NK-92 (cell line): ENCODE measurements around the gene MYOM1.

ENCODE experiments used
- DNase-seq: peaks from one replicate; lab custom pipeline; 2025; ENCODE audit not compliant: unreplicated experiment; lab: John Stamatoyannopoulos, UW

MYOM1 gene

DNA sequence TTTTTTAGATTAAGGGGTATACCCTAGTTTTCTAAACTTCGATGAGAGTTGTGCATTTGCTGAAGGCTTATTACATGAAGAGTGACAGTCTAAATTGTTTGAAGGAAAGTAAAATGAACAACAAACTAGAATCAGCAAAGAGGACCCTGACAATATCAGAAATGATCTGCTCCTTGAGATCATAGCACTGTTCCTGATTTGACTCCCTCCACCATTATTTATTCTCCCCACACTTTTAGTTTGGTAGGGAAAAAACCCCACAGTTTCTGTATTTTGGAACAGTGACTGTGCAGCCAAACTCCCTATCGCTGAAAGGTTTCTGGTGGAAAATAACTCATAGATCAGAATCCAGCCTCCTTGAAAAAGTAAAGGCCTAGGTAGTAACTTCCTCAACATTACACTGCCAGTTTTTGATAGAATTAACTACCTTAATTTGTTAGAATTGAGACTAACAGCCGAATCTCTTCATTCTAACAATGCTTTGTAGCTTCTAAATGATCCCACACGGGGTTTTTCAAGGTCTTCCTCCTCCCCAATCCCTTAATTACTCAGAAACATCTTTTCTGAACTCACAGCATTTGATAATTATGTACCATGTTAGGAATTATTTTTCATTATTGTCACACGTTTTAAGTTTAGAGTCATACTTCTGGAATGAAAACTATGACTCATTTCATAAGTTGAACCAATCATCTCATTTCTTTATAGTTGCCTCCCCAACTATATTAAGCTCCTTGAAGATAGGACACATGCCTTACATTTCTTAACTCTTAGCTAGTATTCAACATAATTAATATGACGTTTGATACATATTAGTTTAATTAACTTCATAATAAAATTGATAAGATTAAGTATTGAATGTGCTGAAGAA, 30.7 kb upstream of the MYOM1 start:
- no peak for DNase-seq

DNA sequence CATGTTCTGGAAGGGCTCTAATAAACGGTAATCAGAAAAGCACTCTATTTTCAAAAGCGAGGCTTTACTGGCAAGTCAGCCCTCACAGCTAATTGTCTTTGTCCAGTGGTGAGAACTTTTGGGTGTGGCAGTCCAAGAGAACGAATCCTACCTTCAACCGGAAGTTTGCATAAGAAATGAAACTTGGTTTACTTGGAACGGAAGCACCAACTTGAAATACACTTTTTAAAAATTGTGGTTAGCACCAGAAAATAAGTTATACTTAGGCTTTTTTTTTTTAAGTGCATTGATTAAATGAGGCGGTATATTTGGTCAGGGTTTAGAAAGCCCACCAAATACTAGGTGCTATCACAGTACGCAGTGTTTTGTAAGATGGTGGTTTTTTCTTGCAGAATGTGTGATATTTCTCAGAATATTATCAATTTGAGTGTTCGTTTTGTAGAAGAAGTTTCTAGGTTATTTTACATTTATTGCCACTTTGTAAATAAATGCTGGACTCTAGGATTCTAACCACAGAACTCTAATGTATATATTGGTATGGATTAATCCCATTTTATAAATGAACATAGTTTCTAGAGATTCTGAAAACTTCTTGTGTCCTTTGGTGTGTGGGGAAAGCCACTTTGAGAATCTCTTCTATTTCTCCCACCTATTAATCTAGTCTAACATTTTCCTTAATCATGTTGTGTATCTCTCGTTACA, 29.0 kb upstream of the MYOM1 start:
- DNase-seq, result no peak

DNA sequence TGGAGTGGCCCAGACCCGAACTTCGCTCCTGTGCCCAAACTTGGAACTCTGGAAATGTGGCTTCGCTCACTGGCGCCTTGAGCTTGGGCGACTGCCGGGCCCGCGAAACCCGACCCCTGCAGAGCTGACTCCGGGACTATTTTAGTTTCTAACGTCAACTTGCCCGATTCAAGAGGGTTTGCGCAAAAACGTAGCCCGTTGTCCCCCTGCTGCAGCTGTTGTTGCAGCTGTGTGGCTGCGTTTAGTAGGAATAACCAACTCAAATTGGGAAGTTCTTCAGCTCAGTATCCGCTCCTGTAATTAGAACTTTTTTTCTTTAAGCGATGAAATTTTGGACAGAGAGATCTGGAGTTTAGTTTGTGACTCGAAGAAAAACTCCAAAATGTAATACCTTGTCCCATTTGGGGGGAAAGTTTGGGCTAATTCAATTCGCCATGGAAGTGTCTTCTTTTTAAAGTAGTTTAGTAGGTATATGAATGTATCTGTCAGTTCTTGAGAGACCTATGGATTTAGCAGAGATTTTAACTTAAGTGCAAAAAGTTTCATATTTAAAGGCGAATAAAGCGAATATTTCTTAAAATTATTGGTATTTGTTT, 28.4 kb upstream of the MYOM1 start:
- no peak for DNase-seq

GRCh38 chr18:3247240-3248061, 27.7 kb upstream of the MYOM1 start, which contains the start of gene MYL12A:
Gene MYL12A (plus strand): TSS chr18:3247801. CDS start chr18:3253248, 5,447 bp downstream.
- peak; percentile 31 for DNase-seq

GRCh38 chr18:3246635-3247239, 27.0 kb upstream of the MYOM1 start:
- DNase-seq, result no peak

- DNase-seq, result no peak
Measured at GRCh38 chr18:3245853-3246634, 26.3 kb upstream of the MYOM1 start.

GRCh38 chr18:3245185-3245564, 25.4 kb upstream of the MYOM1 start:
- no peak for DNase-seq

DNA sequence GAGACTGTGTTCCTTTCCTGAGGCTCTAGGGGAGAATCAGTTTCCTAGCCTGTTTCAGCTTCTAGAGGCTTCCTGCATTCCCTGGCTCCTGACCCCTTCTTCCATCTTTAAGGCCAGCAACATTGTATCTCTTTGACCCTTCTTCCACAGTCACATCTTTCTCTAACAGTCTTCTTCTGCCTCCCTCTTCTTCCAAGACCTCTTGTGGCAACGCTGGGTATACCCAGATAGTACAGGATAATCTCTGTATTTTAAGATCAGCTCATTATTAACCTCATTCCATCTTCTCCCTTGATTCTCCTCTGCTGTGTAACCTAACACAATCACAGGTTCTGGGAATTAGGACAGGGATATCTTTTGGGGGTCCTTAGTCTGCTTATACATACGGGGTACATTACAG, 19.0 kb upstream of the MYOM1 start:
- no peak for DNase-seq

DNA sequence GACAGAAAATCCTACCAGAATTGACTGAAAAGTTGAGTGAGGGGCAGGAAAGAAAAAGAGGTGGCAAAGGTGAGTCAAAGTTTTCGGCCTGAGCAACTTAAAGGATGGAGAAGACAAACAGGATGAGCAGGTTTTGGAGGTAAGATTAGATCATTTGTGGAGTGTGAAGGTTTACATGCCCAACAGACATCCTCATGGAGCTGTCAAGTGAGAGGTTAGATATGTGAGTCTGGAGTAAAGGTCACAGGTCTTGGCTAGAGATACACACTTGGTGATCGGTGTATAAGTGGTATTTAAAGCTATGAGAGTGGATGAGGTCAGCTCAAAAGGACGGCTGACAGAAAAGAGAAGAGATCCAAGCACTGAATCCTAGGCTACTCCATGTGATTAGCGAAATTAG, 16.7 kb upstream of the MYOM1 start:
- no peak for DNase-seq

DNA sequence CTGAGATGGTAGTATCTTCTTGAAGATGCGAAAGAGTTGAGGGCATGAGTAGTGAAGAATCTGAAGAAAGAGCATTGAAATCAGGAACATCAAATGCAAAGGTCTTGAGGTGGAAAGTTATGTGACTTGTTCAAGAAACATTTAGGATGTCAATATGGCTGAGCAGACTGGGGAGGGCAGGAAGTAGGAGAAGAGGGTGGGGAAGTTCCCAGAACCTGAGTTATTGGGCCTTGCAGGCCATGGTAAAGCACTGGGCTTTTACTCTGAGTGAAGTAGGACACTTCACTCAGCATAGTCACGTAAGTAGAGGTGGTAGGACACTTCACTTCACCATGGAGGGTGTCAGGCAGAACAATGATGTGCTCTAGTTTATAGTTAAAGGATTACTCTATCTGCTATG, 16.1 kb upstream of the MYOM1 start:
- no peak for DNase-seq

- no peak for DNase-seq
Measured at GRCh38 chr18:3234457-3234856, 14.7 kb upstream of the MYOM1 start.

- DNase-seq, result no peak
Measured at GRCh38 chr18:3233433-3234168, 13.8 kb upstream of the MYOM1 start.

DNA sequence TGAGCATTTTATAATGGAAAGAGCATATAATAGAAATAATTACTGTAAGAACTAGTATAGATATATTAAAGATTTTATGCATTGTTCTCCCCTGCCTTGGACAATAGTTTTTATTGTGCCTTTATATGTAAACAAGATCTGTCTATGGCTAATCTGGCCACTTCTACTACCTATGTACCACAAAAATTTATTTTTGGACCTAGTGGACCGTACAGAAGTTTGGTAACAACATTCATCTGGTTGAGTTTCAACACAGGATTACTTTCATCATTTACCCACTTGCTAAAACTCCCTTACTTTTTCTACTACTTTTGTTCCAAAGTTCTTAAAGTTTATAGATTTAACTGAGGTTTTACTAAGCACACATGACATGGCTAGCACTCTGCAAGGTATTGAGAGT, 13.2 kb upstream of the MYOM1 start:
- no peak for DNase-seq

GRCh38 chr18:3230401-3231334, 10.9 kb upstream of the MYOM1 start:
- DNase-seq, result no peak

DNA sequence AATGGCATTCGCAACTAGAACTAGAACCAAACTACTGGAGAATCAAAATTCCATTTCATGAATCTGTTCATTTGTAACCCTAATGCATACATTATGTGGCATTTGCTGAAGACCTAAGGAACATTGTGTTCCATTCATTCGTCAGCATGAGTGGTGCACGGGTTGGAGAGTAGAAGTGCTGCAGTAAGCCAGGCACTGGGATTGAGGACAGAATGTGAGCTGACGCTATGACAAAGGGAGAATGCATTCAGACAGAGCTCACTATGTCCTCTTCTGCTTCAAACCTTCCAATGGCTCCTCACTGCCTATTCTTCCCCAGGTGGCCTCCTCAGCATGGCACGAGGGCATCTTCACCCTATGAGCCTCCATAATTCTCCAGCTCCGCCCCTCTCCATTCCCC, 6.3 kb upstream of the MYOM1 start:
- DNase-seq, result no peak

DNA sequence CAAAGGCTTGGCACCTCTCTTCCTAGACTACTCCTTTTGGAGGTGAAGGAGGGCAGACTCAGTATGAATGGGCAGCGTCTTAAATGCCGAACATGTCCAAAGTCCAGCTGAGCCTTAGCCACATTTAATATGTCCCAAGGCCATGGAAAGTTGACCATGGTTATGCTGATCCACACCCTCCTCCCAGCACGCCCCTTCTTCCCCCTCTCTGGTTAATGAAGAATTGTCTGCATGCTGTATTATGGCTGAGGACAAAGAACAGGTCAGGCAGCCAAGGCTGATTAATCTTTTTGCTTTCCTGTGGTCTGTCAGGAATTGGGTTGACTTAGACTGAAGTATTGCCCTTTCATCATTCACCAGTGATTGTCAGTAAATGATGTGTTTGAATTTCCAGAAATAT, 5.8 kb upstream of the MYOM1 start:
- DNase-seq, result no peak

DNA sequence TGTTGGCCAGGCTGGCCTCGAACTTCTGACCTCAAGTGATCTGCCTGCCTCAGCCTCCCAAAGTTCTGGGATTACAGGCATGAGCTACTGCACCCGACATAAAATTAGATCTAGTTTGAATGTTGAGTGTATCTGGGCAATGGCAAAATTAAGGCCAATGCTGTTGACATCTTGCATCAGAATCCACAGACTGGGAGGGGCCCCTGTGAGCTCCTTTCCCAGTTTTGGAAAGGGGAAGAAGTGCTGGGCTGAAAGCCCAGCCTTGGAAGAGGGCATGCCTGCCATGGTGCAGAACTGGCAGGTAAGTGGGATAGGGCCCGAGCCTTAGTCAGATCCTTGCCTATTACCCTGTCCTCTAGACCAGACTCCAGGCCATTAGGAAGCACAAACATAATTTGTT, 4.5 kb upstream of the MYOM1 start:
- no peak for DNase-seq

DNA sequence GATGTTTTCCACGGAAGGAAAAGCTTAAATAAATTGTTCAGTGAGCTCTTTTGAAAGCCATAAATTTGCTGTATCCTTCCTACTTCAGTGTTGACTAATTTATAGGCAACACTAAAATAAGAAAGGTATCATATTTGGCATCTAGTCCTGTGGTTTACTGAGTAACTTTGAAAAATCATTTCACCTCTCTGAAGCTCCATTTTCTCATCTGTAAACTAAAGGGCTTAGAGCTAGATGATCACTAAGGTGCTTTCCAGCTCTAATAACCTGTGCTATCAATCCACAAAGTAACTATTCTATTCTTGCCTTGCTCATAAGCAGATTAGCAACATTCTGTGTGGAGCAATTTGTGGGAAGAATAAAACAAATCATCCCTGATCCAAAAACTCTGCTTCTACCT, 3.6 kb upstream of the MYOM1 start:
- no peak for DNase-seq
